ENCODE measurements around the gene TMEM184C.

Gene TMEM184C

DNA sequence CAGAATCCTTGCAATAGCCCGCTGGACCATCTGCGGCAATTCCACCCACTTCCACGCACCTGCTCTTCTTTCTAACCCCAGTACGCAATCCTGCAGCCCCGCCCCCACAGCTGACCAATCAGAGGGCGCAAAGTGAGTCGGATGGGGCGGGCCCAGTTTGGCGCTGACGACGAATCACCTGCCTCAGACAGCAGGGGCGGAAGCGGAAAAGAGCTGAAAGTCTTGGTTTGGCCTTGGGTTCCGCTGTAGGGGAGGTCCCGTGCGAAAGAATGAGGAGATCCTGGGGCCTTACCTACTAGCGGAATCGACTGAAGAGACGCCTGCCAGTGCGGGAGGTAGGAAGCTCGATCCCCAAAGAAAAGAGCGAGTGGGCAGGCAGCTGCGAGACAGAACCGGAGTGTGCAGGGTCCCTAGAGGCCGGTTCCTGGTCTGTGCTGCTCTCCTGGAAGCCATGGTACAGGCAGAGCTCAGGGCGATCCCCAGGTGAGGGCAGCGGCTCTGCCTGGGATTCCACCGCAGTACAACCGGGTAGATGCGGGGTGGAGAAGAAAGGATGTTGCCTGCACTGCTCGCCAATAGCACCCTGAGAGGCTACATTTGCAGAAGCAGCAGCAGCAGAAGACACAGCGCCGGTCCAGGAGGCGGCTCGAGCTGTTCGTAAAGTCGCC lies at the start of gene TMEM184C:
TSS of gene TMEM184C (plus strand) at position 225 of the 668 bp plus-strand sequence. CDS start 560 bp downstream, outside the sequence.
- DNase-seq: peak; percentile 99

DNA sequence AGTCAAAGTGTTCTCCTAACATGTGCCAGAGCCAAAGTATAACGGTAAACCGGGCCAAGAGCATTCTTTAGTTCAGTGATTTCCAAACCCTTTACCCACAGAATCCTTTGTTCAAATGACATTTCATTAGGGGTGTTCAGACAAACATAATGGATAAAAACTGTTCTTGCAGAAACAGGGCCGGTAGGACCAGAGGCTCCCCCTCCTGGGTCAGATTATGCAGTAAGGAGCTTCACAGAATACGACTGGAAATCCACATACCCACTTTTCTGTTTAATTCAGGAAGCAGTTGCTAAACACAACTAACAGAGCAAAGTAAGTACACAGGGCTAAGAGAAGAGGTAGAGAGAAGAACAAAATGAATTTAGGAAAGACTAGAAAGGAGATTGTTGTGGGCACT lies 46.6 kb upstream of the TMEM184C start:
- no peak for DNase-seq

DNA sequence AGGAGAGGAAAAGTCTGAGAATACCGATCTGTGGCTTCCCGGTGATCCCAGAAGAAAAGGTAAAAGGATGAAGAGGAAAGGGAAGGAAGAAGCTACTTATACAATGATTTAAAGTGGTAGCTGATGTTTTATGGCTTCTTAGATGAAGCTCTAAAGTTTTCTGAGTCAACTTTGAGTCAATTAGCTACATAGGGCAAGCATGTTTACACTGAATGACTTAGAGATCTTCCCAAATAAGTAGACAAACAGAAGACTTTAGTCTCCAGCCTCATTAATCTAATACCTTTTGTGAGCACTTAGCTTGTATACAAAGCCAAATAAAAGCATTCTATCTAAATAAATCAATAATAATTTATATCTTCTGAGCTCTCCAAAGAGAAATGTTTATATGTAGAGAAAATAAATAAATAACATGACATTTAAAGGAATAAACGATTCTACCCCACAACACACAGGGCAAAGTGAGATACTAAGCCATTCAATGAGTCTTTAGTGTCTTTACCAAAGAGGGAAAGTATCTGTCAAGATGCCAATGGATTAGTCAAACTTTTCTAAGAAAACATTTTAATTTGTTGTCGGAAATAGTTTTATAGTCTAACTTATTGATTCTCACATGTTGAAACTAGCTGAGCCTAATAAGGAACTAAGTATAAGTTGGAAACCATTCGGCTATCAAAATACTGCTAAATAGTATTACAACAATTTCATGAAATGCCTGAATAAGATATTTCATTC lies 46.0 kb upstream of the TMEM184C start:
- DNase-seq: no peak

DNA sequence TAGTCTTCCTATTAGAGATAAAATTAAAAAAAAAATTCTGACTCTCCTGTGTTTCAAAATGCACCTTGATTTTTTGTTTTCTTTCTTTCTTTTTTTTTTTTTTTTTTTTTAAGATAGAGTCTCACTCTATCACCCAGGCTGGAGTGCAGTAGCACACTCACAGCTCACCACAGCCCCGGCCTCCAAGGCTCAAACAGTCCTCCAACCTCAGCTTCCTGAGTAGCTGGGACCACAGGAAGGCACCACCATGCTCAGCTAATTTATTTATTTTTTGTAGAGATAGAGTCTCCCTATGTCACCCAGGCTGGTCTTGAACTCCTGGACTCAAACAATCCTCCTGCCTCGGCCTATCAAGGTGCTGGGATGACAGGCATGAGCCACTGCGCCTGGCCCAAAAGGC lies 41.1 kb upstream of the TMEM184C start:
- no peak for DNase-seq

DNA sequence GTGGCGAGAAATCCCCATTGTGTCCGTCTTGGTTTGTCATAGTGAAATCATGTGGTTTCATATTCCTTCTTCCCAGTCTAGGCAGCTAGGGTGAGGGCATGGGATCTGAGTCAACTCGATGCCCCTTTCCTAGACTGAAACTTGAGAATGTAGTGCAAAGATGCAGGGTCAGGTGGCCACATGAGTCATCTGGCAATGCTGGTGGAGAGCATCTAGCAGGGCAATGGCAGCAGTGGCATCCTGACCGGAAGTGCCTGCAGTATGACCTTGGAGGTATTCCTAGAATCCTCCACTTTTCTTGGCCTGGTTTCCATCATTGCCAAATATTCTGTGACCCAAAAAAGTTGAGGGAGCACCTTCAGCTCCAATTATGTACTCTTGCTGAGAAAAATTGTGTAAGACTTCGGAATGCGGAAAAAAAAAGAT lies 39.1 kb upstream of the TMEM184C start:
- no peak for DNase-seq

DNA sequence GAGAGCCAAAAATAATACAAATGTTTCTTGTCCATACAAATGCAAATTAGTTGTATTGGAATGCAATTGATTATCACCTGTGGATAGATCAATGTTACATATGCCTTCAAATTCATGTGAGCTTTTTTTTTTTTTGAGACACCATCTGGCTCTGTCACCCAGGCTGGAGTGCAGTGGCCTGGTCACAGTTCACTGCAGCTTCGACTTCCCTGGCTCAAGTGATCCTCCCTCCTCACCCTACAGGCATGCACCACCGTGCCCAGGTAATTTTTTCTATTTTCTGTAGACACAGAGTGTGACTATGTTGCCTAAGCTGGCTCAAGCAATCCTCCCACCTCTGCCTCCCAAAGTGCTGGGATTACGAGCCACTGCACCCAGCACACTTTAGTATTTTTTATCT lies 38.6 kb upstream of the TMEM184C start:
- no peak for DNase-seq

DNA sequence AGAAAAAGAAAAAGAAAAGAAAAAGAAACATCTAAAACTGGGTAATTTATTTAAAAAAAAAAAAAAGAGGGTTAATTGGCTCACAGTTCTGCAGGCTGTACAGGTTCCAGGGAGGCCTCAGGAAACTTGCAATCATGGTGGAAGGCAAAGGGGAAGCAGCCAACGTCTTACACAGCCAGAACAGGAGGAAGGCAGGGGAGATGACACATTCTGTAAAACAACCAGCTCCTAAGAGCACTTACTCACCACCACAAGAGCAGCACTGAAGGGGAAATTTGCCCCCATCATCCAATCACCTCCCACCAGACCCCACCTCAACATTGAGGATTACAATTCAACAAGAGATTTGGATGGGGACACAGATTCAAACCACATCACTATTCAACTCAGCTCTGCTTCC lies 36.8 kb upstream of the TMEM184C start:
- no peak for DNase-seq

DNA sequence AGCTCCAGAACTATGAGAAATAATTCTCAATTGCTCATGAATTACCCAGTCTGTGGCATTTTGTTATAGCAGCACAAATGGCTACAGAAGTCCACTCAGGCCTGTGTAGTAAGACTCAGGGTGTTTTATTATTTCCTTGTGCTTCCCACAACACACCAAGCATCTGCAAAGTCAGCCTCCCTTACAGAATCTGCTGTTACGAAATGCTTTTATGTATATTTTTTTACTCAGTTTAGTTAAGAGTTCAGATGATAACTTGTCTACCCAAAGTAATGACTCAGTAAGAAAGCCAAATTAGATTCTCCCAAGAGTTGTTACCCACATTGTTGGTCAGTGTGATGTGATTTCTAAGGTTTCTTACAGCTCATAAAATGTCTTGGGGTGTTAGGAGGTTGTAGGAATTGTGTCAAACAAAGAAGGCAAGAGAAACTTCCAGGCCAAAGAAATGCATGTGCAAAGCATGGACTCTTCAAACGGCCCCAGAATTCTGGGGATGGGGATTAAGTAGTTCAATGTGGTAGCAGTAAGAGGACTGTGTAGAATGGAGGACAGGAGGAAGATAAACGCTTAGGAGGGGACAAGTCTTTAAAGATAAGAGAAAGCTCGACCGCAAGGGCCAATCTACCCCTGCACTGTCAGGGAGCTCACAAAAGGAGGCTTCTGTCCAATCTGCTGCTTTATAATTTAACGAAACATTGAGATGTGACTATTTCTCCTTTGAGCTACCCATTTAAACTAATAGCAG lies 35.4 kb upstream of the TMEM184C start:
- DNase-seq: no peak

DNA sequence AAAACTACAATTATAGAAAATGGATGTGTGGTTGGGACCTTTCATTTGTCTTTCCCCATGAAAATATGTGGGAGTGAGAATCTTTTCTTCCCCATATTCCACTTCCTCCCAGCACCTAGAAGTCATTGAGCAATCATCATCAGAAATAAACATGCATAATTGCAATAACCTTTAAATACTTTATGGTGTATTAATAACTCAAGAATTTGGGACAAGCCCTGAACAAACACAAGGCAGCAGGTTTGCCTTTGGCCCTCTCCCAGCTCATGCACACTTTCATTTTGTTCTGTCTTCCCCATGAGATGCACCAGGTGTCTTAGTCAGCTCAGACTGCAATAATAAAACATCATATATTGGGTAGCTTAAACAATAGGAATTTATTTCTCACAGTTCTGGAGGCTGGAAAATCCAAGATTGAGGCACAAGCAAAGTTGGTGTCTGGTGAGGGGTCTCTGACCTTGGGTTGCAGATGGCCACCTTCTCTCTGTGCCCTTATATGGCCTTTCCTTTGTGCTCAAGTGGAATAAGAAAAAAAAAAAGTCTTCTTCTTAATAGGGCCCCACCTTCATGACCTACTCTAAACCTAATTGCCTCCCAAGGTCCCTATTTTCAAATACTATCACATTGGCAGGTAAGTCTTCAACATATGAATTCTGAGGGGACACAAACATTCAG lies 34.7 kb upstream of the TMEM184C start:
- no peak for DNase-seq

DNA sequence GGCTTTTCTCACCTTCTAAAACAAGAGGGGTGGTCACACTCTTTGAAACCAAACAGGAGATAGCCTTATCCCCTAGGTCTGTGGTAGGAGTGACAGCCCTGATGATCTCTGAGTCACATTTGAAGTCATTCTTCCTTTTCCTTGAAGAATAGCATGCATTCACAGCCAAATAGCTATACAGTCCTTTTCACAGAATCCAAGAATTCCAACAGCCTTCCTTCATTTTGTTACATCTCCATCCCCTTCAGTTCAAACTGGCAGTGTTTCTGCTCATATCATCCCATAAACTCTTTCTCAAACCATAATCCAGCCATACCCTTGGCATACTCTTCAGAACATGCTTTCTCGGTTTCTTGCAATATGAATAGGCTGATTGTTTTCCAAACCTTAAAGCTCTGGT lies 33.3 kb upstream of the TMEM184C start:
- DNase-seq: no peak

DNA sequence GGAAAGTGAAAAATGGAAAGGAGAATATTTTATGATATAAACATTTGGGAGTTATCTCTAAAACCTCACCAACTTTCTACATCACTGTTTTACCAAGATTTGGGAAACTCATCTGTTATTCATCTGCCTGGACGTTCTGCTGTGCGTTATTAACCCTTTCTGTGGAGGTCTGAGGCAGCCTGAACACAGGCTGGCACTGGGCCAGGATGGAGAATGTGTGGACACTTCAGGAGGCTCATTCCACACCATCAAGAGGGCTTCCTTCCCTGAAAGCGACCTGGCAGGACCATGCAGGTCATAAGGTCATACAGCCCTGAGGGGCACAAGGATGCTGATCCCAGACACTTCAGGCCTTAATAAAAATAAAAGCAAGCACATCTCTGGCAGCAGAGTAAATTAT lies 31.2 kb upstream of the TMEM184C start:
- DNase-seq: no peak

DNA sequence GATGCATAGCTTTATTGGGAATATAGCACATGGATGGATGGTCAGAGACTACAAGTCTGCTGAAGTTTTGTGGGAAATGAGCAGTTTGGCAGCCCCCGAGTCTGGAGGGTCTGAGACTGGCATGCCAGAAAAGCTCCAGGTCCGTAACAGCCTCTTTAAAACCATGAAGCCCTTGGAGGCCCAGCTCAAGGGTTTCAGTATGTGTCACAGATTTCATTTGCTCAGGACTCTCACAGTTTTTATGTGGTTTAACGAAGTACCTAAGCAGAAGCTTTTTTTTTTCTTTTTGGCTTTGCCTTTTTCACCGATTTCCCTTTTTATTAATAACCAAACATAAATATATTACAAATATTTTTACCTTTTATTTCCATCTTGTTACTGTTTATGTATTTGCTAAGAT lies 30.6 kb upstream of the TMEM184C start:
- DNase-seq: no peak

DNA sequence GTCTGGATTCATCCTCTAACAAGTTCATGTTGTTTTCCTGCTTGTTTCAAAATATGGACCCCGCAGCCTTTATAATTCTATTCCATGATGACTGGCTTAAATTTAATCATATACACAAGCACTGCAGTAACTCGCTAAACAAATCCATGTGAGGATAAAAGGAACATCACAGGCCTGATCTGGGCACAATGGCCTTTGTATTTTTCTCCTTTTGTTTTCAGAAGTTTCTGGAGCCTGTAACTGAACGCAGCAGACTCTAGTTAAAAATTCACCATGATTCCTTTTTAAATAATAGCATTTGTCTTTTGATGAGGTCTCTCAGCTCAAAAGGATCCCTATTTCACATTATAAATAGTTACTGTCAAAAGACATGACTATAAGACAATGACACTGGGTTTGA lies 30.2 kb upstream of the TMEM184C start:
- no peak for DNase-seq

DNA sequence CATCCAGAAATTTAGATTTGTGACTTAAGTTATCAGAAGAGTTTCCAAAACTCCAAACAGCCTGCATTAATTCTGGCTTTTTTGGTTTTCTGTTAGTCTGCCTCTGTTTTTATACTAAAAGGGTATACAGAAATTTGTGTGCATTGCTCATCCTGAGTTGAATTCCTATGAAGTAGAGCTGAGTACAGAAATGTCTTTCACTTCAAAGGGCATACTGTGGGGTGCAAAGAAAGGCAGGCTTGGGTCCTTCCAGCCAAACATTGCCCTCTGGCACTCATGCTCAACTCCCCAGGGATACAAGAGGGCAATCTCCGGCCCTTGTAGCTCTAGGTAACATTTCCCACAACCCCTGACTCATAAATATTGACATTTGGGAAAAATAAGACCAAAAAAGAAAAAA lies 27.6 kb upstream of the TMEM184C start:
- DNase-seq: no peak

DNA sequence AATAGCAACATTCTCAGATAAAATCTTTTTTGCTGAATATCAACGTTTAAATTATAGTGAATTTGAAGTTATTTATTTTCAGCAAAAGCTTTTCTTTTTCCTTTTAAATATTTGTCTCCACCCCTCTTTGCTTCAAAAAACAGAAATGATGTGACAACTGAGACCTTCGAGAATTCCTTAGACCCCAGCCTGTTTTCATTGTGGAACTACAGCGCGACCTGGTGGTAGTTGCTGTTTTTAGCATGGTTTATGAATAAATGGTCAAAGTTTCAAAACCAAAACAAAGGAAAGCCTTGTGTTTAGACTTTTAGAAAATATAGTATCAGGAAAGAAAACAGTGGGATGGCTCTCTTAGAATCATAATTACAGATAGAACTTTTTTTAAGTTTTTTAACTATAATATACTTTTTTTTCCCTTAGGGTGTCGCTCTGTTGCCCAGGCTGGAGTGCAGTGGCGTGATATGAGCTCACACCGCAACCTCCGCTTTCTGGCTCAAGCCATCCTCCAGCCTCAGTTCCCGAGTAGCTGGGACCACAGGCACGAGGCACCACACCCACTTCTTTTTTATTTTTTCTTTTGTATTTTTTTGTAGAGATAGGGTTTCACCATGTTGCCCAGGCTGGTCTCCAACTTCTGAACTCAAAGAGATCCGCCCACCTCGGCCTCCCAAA lies 26.8 kb upstream of the TMEM184C start:
- DNase-seq: peak; percentile 13

DNA sequence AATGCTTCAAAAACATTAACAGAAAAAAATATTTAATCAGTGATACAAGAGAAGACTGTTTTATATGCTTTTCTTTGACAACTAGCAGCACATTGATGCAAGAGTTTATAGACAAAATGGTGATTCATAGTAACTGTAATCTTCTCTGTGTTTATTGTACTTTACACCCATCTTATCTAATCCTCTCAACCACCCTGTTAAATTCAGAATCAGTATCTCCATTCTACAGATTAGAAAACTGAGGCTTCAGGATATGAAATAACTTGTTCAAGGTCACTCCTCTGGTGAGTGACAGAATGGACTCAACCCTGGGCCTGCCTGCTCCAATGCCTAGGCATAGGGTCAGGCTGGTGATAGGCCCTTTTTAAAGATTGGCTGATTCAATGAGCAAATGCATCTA lies 26.1 kb upstream of the TMEM184C start:
- DNase-seq: no peak

DNA sequence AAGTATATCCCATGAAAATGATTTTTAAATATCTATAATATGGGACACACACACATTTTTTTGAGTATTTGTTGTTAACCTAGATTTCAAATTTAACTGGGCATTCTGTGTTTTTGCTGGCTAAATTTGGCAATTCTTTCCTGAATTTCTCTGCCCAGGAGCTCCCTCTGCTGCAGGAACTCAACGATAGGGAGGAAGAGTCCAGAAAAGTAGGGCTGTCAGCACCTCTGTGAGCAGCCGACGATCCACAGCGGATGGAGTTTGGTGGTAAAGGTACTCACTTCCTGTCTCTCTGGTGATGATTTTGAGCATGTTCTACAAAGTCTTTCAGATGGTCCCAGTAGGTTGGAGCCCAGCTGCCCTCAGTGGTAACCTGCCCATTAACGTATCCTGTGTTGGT lies 23.1 kb upstream of the TMEM184C start:
- DNase-seq: no peak

DNA sequence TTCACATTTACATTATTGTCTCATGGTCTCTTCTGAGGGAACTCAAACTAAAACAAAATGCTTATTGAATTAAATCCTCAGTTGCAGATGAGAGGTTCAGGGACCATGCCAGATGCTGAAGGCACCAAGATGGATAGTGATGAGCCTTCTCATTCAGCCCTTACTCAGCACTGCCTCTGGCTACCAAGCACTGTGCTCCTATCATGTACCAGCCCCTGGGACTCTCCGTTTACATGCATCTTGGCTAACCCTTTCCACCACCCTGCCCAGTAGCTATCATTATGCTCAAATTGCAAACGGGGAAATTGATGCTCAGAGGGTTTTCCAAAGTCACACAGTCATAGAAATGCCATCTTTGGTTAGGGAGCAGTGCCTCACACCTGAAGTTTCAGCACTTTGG lies 22.6 kb upstream of the TMEM184C start:
- no peak for DNase-seq

DNA sequence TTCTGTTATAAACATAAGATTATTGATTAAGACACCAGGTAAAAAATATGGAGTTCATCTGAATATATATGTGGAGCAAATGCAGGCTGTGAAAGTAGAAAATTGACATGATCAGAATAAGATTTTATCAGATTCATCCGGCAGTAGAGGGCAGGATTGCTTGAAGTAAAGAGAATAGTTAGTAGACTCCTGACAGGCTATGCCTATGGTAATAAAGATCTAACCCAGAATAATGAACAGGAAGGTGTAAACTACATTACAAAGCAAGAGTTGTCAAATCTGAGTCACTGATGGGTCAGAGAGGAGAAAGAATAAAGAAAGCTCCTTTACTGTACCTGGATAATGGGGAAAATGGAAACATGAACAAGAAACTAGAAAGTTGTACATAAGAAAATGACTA lies 20.8 kb upstream of the TMEM184C start:
- DNase-seq: no peak

DNA sequence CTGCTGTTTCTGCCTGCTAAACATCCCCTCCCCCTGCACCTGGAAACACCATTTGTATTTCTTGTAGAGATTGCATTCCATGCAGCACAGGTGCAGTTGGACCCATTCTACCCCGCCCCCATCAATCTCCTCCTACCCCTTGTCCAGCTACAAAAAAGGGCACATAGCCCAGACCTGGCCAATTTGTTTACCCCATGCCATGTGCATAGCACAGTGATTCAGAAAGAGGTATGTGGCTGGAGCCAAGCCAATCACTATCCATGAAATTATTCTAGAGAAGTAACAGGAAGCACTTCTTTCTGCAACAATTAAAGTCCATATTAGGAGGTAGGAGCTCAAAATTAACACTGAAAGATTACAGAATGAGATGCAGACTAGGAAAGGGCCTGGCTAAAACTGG lies 20.2 kb upstream of the TMEM184C start:
- DNase-seq: no peak

DNA sequence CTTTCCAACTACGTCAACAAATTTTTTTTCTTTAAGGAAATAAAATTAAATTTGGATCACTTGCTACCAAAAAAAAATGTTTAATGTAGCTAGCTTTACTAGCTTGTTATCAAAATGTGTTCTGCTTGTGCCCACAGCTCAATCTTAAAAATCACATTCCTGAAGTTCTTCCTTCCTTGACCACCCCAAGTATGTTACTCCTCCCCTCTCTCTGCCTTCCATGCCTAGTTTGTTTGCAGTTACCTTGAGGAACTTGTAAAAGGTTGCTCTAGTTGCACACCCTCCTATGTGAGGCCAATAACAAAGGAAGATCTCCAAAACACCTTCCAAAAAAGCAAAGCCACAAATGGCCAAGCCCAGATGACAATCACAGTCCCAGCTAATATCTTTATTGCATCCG lies 19.6 kb upstream of the TMEM184C start:
- DNase-seq: no peak

DNA sequence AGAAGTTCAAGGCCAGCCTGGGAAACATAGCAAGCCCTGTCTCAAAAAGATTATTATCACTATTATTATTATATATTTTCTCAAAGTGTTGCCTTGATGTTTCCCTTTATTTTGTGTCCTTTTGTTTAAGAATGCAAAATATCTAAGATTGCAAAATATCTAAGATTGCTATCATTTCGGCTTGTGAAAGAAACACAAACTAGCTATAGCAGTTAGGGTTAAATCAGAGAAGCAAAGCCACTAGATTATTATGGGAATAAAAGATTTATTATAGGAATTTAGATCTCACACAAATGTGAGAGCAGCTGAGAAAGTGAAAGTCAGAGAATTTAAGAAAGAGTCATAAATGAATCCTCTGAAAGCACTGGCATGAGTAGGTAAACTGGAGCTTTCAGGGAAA lies 18.0 kb upstream of the TMEM184C start:
- no peak for DNase-seq

DNA sequence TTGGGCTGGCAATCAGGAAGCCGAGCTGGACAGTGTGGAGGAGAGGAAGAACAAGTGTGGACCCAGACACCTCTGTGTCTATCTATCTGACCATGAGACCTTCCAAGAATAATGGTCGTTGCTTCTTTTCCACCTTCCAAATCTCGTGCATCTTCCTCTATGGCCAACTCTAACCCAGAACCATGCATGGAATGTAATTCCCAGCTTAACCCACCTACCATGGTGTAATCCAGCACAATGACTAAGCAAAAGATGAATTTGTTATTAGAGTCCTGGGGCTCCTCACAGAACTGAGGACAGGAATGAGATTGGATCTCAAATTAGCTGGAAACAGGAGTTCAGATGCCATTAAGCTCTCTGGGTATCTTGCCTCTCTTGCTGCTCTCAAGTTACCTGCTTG lies 17.4 kb upstream of the TMEM184C start:
- no peak for DNase-seq

All from stimulated activated naive CD4-positive, alpha-beta T cell treated with Interleukin-2 at 50 U/mL for 16 hours (primary cell).